HepG2 (cell line): ENCODE data around the gene NENF. TPM values are rescaled to one million over a fixed set of nuclear protein-coding genes. Genes with fewer than 3 reads are reported as not detected.

Experiments
- ATAC-seq: fragments of 200-7000 bp; cut with Tn5 transposase; 3 replicates; pipeline ENCODE4 v1.9.1; 2020; ENCODE audit warnings: mild to moderate bottlenecking, moderate library complexity
- BruUV-seq: library from RNA; stranded (reverse); fragments of 400-500 nt; replicated peaks from 2 replicates; lab custom pipeline; 2021; lab: Mats Ljungman, UMichigan
- CTCF ChIA-PET: fragments of 300-600 bp; formaldehyde crosslinking; extraction: SDS; loops from one replicate; lab custom pipeline; 2021; ENCODE audit warnings: low total read pairs, inconsistent platforms, low intra/inter-chr PET ratio; lab: Yijun Ruan, JAX
- POLR2A ChIA-PET: fragments of 350-600 bp; sonication (Branson Sonifier 250); formaldehyde crosslinking; loops from one replicate; lab custom pipeline; 2020; ENCODE audit warnings: antibody characterized with exemption, inconsistent platforms; lab: Yijun Ruan, JAX
- DNase-seq: peaks from one replicate; pipeline ENCODE4 v3.0.0-alpha.2; 2015; ENCODE audit warnings: low spot score
- FAIRE-seq: peaks from 3 replicates; lab custom pipeline; 2011; peaks lifted over from hg19 to GRCh38; lab: Jason Lieb, UNC
- H2AFZ ChIP-seq: one replicate; pipeline ENCODE4 v1.6.1; 2011; ENCODE audit warnings: low read length, inconsistent platforms
- H3K27ac ChIP-seq: fragments of 300-600 bp; 3 replicates; pipeline ENCODE4 v1.8.0; 2011; ENCODE audit warnings: mixed run types, mild to moderate bottlenecking, mixed read lengths, low read length, inconsistent platforms; ENCODE audit not compliant: insufficient read depth; ENCODE audit errors: extremely low read length
- H3K27me3 ChIP-seq, 2 experiments: fragments of 200-600 bp in 1 of 2; 2 replicates in 1 of 2; 3 replicates in 1 of 2; pipeline versions ENCODE4 v1.6.0 to v1.8.0; 2011; ENCODE audit warnings: low read length in 2 of 2, mild to moderate bottlenecking in 2 of 2, moderate library complexity in 2 of 2, inconsistent platforms in 1 of 2; ENCODE audit not compliant: insufficient read depth in 2 of 2, control insufficient read depth in 1 of 2
- H3K36me3 ChIP-seq, 2 experiments: fragments of 200-600 bp in 1 of 2; replicated peaks in 1 of 2; 2 replicates in 1 of 2; 3 replicates in 1 of 2; pipeline versions ENCODE4 v1.5.1 to v1.8.0; 2011; ENCODE audit warnings: low read length in 2 of 2, inconsistent platforms in 1 of 2; ENCODE audit not compliant: insufficient read depth in 2 of 2, control insufficient read depth in 1 of 2
- H3K4me1 ChIP-seq: 2 replicates; pipeline ENCODE4 v1.5.1; 2012; ENCODE audit warnings: low read length, inconsistent platforms; ENCODE audit not compliant: insufficient read depth
- H3K4me2 ChIP-seq: 2 replicates; pipeline ENCODE4 v1.6.0; 2011; ENCODE audit warnings: low read depth, low read length, inconsistent platforms
- H3K4me3 ChIP-seq, 3 experiments: fragments of 200-600 bp in 1 of 3; sonication (generic), shearing (Covaris generic) in 1 of 3; replicated peaks in 1 of 3; 2 replicates each; pipeline ENCODE4 v1.5.1; 2011 to 2016; ENCODE audit warnings: low read length in 3 of 3, inconsistent platforms in 2 of 3, low read depth in 2 of 3, mild to moderate bottlenecking in 2 of 3, control low read depth in 1 of 3, mixed read lengths in 1 of 3; ENCODE audit not compliant: insufficient read depth in 1 of 3
- H3K79me2 ChIP-seq: one replicate; pipeline ENCODE4 v1.6.1; 2011; ENCODE audit warnings: low read length, inconsistent platforms; ENCODE audit not compliant: insufficient read depth
- H3K9ac ChIP-seq: 2 replicates; pipeline ENCODE4 v1.6.0; 2011; ENCODE audit warnings: mild to moderate bottlenecking, low read depth, low read length, inconsistent platforms; ENCODE audit not compliant: insufficient read depth
- H3K9me3 ChIP-seq: 2 replicates; pipeline ENCODE4 v1.5.1; 2012; ENCODE audit warnings: mild to moderate bottlenecking, low read length
- H4K20me1 ChIP-seq: 2 replicates; pipeline ENCODE4 v1.6.0; 2011; ENCODE audit warnings: inconsistent platforms, mild to moderate bottlenecking, low read length, moderate library complexity; ENCODE audit not compliant: insufficient read depth
- AHDC1 ChIP-seq: sonication (generic); formaldehyde crosslinking; IDR thresholded peaks from 2 replicates; pipeline ENCODE4 v1.5.1; 2020; ENCODE audit warnings: mild to moderate bottlenecking, missing genetic modification reagents, borderline replicate concordance
- ARID3A ChIP-seq: IDR thresholded peaks from 2 replicates; pipeline ENCODE4 v1.6.1; 2012; ENCODE audit warnings: low read depth, low read length, improper control_type of control experiment
- EEA1 ChIP-seq: sonication (generic); formaldehyde crosslinking; IDR thresholded peaks from 2 replicates; pipeline ENCODE4 v1.5.1; 2020; ENCODE audit warnings: mild to moderate bottlenecking, missing genetic modification reagents, borderline replicate concordance
- IRF1 ChIP-seq: sonication (generic); formaldehyde crosslinking; IDR thresholded peaks from 2 replicates; pipeline ENCODE4 v1.4.0; 2020; ENCODE audit warnings: low read depth, mild to moderate bottlenecking, missing genetic modification reagents
- MAFK ChIP-seq, 2 experiments: IDR thresholded peaks in 1 of 2; conservative IDR thresholded peaks in 1 of 2; 2 replicates each; pipeline ENCODE4 v1.6.1; 2011; ENCODE audit warnings: improper control_type of control experiment in 2 of 2, low read length in 2 of 2
- NCOR1 ChIP-seq: fragments of 200-600 bp; sonication (generic); IDR thresholded peaks from 2 replicates; pipeline ENCODE4 v1.7.0; 2017; ENCODE audit warnings: antibody characterized with exemption, low read length, borderline replicate concordance
- POLR2G ChIP-seq: fragments of 200-400 bp; formaldehyde crosslinking; IDR thresholded peaks from 2 replicates; pipeline ENCODE4 v1.6.1; 2018; ENCODE audit warnings: mild to moderate bottlenecking, low read depth, low read length, moderate library complexity
- RORA ChIP-seq: sonication (generic); formaldehyde crosslinking; IDR thresholded peaks from 2 replicates; pipeline ENCODE4 v1.5.0; 2020; ENCODE audit warnings: mild to moderate bottlenecking, missing genetic modification reagents, moderate library complexity
- SRSF1 ChIP-seq: fragments of 200-400 bp; formaldehyde crosslinking; optimal IDR thresholded peaks from 2 replicates; pipeline ENCODE3; 2017; ENCODE audit warnings: mild to moderate bottlenecking, low read depth, low read length, moderate library complexity
- ZBTB10 ChIP-seq: sonication (generic); formaldehyde crosslinking; IDR thresholded peaks from 2 replicates; pipeline ENCODE4 v1.4.0; 2020; ENCODE audit warnings: missing genetic modification reagents, borderline replicate concordance
- ZNF501 ChIP-seq: sonication (generic); formaldehyde crosslinking; IDR thresholded peaks from 2 replicates; pipeline ENCODE4 v1.5.1; 2020; ENCODE audit warnings: mild to moderate bottlenecking, moderate library complexity, missing genetic modification reagents
- ZSCAN12 ChIP-seq: sonication (generic); formaldehyde crosslinking; IDR thresholded peaks from 2 replicates; pipeline ENCODE4 v1.9.0; 2021; ENCODE audit warnings: mild to moderate bottlenecking, missing genetic modification reagents
- WGBS: methylation state at CpG from one replicate; pipeline ENCODE4 v1.1.6; 2017; ENCODE audit warnings: low lambda C conversion rate; 5-methylcytosine and 5-hydroxymethylcytosine counted together
- in situ Hi-C: cut with HindIII; loops from 2 replicates; pipeline ENCODE4 v1.10.0; 2017; ENCODE audit warnings: low pct_unique_long_range_greater_than_20kb; ENCODE audit not compliant: extremely low pct_ligation_motif_present
- intact Hi-C: fragments of 100-400 bp; cut with micrococcal nuclease; formaldehyde crosslinking; loops from one replicate; pipeline ENCODE4 v1.10.0; 2022; ENCODE audit not compliant: unreplicated experiment
- polyA plus RNA-seq, 8 experiments: library from polyadenylated mRNA; depleted of rRNA in 3 of 8; stranded (reverse) in 7 of 8; unstranded in 1 of 8; fragments of >200 nt; fragmentation: Illumina TruSeq in 4 of 8; extraction: Trizol in 4 of 8; gene quantifications; 2 replicates each; pipeline versions ENCODE4 v1.2.1 to v1.2.3, GENCODE V29; 2011 to 2016; ENCODE audit warnings: low read depth in 4 of 8, missing spikeins in 1 of 8, mixed read lengths in 1 of 8; ENCODE audit not compliant: insufficient read depth in 1 of 8
- total RNA-seq, 5 experiments: library from RNA; depleted of rRNA; stranded (reverse); fragments of >200 nt; fragmentation: Illumina TruSeq; extraction: Trizol; gene quantifications; 2 replicates each; pipeline ENCODE4 v1.2.3, GENCODE V29; 2016; ENCODE audit warnings: low read depth in 1 of 5

NENF gene
- total and polyA plus RNA-seq, 2 of the 13 experiments (the other 11 are each of a cell fraction or from before 2014, with no cell fraction given): 31.7 to 40.4 TPM

GRCh38 chr1:212401042-212401441 lies 31.7 kb upstream of the NENF start:
- Histone ChIP-seq H3K27me3 (no peaks in the 10 kb centered on the region), H3K4me3 (no peak overlapping the region), H3K9ac (no peak overlapping the region), H2AFZ (no peak overlapping the region), H4K20me1 (no peaks in the 10 kb centered on the region), H3K4me1 (no peaks in the 10 kb centered on the region), H3K4me2 (no peak overlapping the region), H3K36me3 (peaks cover 3 to 13% of the 10 kb centered on the region in 2 experiments; a peak in 4 of 5 replicates), H3K9me3 (peaks cover 10% of the 10 kb centered on the region; the same call in 1 of the 2 replicates), H3K79me2 (no peaks in the 10 kb centered on the region), H3K27ac (no peak overlapping the region)
- in situ Hi-C loops: no loop called here
- ATAC-seq (no peak), DNase-seq (no peak), FAIRE-seq (no peak)
- WGBS: 100% methylated on average over 4 of the region's 4 CpGs
- POLR2A ChIA-PET: no interaction called here
- intact Hi-C loops: no loop called here
- no TSS peak for BruUV-seq
- CTCF ChIA-PET: no interaction called here
- no peak for TF ChIP-seq ARID3A
- no peak for TF ChIP-seq SRSF1
- TF ChIP-seq POLR2G: no peak
- no peak for TF ChIP-seq EEA1 (CRISPR knock-in tag)
- TF ChIP-seq AHDC1: no peak
- TF ChIP-seq ZBTB10: no peak
- no peak for TF ChIP-seq NCOR1
- TF ChIP-seq IRF1: no peak
- TF ChIP-seq ZNF501: no peak
- no peak for TF ChIP-seq MAFK (conservative IDR thresholded peaks at IDR 0.05 in 1 of 2, IDR thresholded peaks at IDR 0.05 in 1 of 2; ENCODE audit: low read length in 2 of 2)
- no peak for TF ChIP-seq ZSCAN12 (CRISPR knock-in tag)
- no peak for TF ChIP-seq RORA
